ENCODE results near the gene LONRF2. TPM values are rescaled to one million over a fixed set of nuclear protein-coding genes. Genes with fewer than 3 reads are reported as not detected.

The LONRF2 gene
- total RNA-seq, 4 donors from 2014 or later, result 0.38 to 2.6 (median 1.1) TPM

- 65 to 67% methylated on average over 4 of the region's 4 CpGs for WGBS, 2 donors
- intact Hi-C loops (cut with DNase I; ENCODE audit: low total_unique reads), result no loop called here
- no peak for DNase-seq (ENCODE audit: low spot score in 2 of 2)
Observed at GRCh38 chr2:100327742-100328141, 5.4 kb upstream of the LONRF2 start.

DNA sequence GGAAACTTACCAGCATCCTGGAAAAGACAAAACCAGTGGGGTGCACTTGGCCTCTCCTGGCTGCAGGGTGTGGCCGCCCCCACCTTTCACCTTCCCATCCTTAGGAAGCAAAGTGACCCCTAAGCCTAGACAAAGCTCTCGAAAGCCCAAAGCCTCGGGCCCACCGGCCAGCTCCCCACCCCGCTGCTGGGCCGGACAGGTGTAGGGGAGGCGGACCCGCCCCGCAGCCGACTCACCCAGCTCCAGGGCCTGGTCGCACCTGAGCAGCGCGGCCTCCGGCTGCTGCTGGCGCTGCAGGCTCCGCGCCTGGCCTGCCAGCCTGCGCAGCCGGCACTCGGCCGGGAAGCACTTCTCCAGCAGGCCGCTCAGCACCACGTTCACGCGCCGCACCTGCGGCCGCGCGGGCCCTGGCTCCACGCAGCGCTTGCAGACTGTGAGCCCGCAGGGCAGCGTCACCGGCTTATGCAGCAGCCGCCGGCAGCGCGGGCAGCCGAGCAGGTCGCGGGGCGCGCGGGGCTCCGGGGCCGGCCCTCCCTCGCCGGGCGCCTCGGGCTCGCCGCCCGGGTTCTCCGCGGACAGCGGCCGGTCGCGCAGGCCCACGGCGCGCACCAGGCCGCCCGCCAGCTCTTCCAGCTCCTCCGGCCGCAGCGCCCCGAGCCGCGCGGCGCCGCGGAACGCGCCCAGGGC lies 979 bp downstream of the LONRF2 start:
- WGBS, 2 donors, result 0% methylated on average over 1 to 6 of the region's 77 CpGs
- TF ChIP-seq, protein P1, sequence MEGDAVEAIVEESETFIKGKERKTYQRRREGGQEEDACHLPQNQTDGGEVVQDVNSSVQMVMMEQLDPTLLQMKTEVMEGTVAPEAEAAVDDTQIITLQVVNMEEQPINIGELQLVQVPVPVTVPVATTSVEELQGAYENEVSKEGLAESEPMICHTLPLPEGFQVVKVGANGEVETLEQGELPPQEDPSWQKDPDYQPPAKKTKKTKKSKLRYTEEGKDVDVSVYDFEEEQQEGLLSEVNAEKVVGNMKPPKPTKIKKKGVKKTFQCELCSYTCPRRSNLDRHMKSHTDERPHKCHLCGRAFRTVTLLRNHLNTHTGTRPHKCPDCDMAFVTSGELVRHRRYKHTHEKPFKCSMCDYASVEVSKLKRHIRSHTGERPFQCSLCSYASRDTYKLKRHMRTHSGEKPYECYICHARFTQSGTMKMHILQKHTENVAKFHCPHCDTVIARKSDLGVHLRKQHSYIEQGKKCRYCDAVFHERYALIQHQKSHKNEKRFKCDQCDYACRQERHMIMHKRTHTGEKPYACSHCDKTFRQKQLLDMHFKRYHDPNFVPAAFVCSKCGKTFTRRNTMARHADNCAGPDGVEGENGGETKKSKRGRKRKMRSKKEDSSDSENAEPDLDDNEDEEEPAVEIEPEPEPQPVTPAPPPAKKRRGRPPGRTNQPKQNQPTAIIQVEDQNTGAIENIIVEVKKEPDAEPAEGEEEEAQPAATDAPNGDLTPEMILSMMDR (IDR thresholded peaks at IDR 0.05), result no peak
- TF ChIP-seq POLR2A (IDR thresholded peaks at IDR 0.05), result no peak
- H3K4me3 ChIP-seq (ENCODE audit: low read depth, poor library complexity, severe bottlenecking), result peak overlapping the region; percentile 25
- intact Hi-C loops (cut with DNase I; ENCODE audit: low total_unique reads), result no loop called here
- no peak for DNase-seq (ENCODE audit: low spot score in 2 of 2)

More at GRCh38 chr2:100327742-100328141, 5.4 kb upstream of the LONRF2 start:
- no peak for TF ChIP-seq POLR2A (IDR thresholded peaks at IDR 0.05)
- TF ChIP-seq, protein P1 (IDR thresholded peaks at IDR 0.05), result no peak
- H3K4me3 ChIP-seq (ENCODE audit: low read depth, poor library complexity, severe bottlenecking), result no peak overlapping the region

DNA sequence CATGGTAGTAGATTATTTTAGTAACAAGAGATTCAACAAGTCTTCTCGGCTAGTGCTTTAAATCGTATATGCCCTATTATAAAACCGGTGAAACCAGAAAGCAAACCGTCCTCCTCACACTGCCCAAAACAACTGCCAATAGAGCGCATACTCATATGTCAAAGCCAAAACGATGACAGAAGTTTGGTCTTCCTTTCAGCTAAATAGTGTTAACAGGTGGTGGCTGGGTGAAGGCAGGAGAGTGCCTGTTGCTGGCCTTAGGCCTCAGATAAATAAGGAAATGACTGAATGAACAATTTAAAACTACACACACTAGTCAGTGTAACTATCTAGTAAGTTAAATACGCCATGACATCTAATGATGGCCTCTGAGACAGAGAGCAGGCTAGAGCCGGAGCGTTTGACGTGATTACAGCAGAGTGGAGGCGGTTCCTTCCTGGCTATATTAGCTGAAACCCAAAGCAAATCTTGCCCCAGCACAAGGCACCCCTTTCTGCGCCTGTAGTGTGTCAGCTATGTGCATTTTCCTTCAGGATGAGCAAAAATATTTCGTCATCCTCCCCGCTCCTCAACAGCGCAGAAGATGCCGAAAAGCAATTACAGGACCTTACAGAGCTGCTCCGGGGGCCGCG lies 1.6 kb downstream of the LONRF2 start:
- WGBS, 2 donors, result 37 to 45% methylated on average over 19 of the region's 19 CpGs
- TF ChIP-seq, protein P1 (IDR thresholded peaks at IDR 0.05), result no peak
- TF ChIP-seq POLR2A (IDR thresholded peaks at IDR 0.05), result no peak
- DNase-seq (ENCODE audit: low spot score in 2 of 2), result no peak
- H3K4me3 ChIP-seq (ENCODE audit: low read depth, poor library complexity, severe bottlenecking), result peak overlapping the region; percentile 15
- intact Hi-C loops (cut with DNase I; ENCODE audit: low total_unique reads), result no loop called here

GRCh38 chr2:100317634-100318033 lies 4.7 kb downstream of the LONRF2 start:
- 88 to 89% methylated on average over 1 of the region's 1 CpG for WGBS, 2 donors
- TF ChIP-seq, protein P1 (IDR thresholded peaks at IDR 0.05), result no peak
- TF ChIP-seq POLR2A (IDR thresholded peaks at IDR 0.05), result no peak
- DNase-seq (ENCODE audit: low spot score in 2 of 2), result no peak
- intact Hi-C loops (cut with DNase I; ENCODE audit: low total_unique reads), result no loop called here
- H3K4me3 ChIP-seq (ENCODE audit: low read depth, poor library complexity, severe bottlenecking), result no peak overlapping the region

DNA sequence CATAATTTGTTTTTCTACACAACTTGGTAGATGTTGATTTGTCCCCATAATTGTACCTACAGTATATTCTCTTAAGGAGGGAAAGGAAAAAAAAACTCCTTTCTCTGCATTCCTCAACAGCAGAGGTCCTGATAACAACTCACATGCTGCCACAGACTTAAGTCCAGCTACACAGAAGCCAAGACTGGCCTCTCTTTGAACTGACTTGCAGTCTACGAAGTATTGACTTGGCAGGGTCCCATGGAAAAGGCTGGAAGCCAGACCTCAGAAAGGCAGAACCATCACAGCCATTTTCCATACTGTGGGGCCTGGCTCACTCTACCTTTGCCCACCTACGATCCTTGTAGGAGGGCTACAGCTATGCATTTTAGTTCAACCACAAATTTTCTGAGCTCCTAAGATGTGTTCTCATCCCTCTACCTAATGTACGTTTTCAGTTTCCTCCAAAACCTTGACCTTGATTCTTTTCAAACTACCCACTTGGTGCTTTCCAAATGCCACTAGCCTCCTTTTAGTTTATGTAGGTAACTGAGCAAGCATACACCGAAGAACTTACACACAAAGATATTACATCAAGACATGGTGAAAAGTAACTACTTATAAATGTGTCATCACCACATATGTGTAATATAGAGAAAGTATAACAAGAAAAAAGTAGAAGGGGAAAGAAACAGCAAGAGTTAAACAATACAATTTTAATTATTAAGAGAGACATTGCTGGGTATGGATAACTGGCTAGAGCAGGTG lies 12.2 kb downstream of the LONRF2 start:
- 65 to 74% methylated on average over 4 of the region's 4 CpGs for WGBS, 2 donors
- no peak overlapping the region for H3K4me3 ChIP-seq (ENCODE audit: low read depth, poor library complexity, severe bottlenecking)
- DNase-seq (ENCODE audit: low spot score in 2 of 2), result no peak
- no peak for TF ChIP-seq POLR2A (IDR thresholded peaks at IDR 0.05)
- TF ChIP-seq, protein P1 (IDR thresholded peaks at IDR 0.05), result no peak
- intact Hi-C loops (cut with DNase I; ENCODE audit: low total_unique reads), result no loop called here
